HUES48 (cell line): Measurements from ENCODE around the gene MYCBP2.
"Not testable (repeated sequence)": the region's sequence is repeated elsewhere in the genome, so short reads cannot be mapped to it uniquely, and the experiment has no call there.

Source experiments
- H3K27ac ChIP-seq: one replicate; pipeline ENCODE4 v1.7.0; 2013; ENCODE audit warnings: low read depth, low read length, inconsistent platforms
- H3K27me3 ChIP-seq: 2 replicates; pipeline ENCODE4 v1.6.1; 2013; ENCODE audit warnings: mild to moderate bottlenecking, low read length; ENCODE audit not compliant: control insufficient read depth, insufficient read depth
- H3K36me3 ChIP-seq: 2 replicates; pipeline ENCODE4 v1.6.1; 2013; ENCODE audit warnings: low read length; ENCODE audit not compliant: control insufficient read depth, insufficient read depth
- H3K4me1 ChIP-seq: 2 replicates; pipeline ENCODE4 v1.6.1; 2013; ENCODE audit warnings: mild to moderate bottlenecking, low read length; ENCODE audit not compliant: control insufficient read depth, insufficient read depth
- H3K4me3 ChIP-seq: 2 replicates; pipeline ENCODE4 v1.5.1; 2013; ENCODE audit warnings: mild to moderate bottlenecking, low read depth, low read length
- H3K9ac ChIP-seq: 2 replicates; pipeline ENCODE4 v1.6.1; 2013; ENCODE audit warnings: mild to moderate bottlenecking, low read depth, low read length, moderate library complexity
- H3K9me3 ChIP-seq: 2 replicates; pipeline ENCODE4 v1.6.1; 2013; ENCODE audit warnings: low read length; ENCODE audit not compliant: control insufficient read depth, insufficient read depth

MYCBP2 gene

DNA sequence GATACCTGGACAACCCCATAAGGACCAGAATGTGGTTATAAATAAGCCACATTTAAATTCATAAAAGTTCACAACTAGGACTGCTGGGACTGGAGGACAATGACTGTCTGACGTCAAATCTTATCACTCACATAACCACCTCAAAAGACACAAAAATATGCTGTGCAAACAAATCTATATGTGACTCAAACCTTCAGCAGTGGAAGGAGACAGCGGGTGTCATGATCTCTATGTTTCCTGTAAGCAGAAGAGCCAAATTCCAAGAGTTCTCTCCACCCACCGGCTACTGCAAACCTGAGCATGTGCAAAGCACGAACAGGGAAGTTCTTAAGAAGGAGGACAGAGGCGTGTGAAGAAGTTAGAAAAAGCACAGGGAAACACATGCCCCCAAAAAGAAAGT lies 113.2 kb downstream of the MYCBP2 start:
- Histone ChIP-seq H3K9ac (no peak overlapping the region), H3K27me3 (no peaks in the 10 kb centered on the region), H3K9me3 (no peaks in the 10 kb centered on the region), H3K27ac (no peak overlapping the region), H3K36me3 (peaks cover 43% of the 10 kb centered on the region), H3K4me3 (no peak overlapping the region), H3K4me1 (no peaks in the 10 kb centered on the region)

- Histone ChIP-seq H3K4me3 (no peak overlapping the region), H3K27ac (peak overlapping the region; percentile 18), H3K9me3 (no peaks in the 10 kb centered on the region), H3K36me3 (peaks cover 17% of the 10 kb centered on the region), H3K27me3 (no peaks in the 10 kb centered on the region), H3K9ac (no peak overlapping the region), H3K4me1 (peaks cover 6% of the 10 kb centered on the region)
Measured at GRCh38 chr13:77207943-77208342, 119.0 kb downstream of the MYCBP2 start.

- H3K36me3 ChIP-seq = peaks cover 21% of the 10 kb centered on the region
- not testable (repeated sequence) for H3K27me3 ChIP-seq, H3K9me3 ChIP-seq, H3K27ac ChIP-seq, H3K4me3 ChIP-seq, H3K4me1 ChIP-seq, H3K9ac ChIP-seq
Measured at GRCh38 chr13:77198995-77199394, 127.9 kb downstream of the MYCBP2 start.

DNA sequence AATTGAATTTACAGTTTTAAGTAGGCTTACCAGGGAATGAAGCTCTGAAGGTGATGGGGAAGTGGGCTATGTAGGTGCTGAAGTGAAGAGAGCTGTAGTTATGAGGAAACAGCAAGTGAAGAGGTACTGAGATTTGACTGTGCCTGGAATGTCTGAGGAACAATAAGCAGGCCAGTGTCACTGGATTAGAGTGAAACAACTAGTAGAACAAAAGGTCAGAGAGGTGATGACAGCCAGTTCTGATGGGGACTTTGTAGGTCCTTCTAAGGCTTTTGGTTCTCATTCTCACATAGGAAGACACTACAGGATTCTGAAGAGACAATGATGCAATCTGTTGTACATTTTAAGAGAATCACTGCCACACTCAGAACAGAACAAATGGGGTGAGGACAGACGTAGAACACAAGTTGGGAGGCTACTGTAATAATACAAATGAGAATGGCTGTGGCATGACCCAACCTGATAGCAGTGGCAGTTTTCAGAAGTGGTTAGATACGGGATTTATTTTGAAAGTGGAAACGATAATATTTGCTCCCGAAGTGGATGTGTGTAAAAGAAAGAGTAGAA lies 130.8 kb downstream of the MYCBP2 start:
- H3K9ac ChIP-seq = no peak overlapping the region
- H3K27me3 ChIP-seq = no peaks in the 10 kb centered on the region
- no peak overlapping the region for H3K4me3 ChIP-seq
- peaks cover 32% of the 10 kb centered on the region for H3K36me3 ChIP-seq
- H3K27ac ChIP-seq = no peak overlapping the region
- no peaks in the 10 kb centered on the region for H3K4me1 ChIP-seq
- H3K9me3 ChIP-seq = no peaks in the 10 kb centered on the region; the same call in 1 of the 2 replicates

GRCh38 chr13:77190349-77190958 lies 136.4 kb downstream of the MYCBP2 start:
- Histone ChIP-seq H3K4me1 (no peaks in the 10 kb centered on the region), H3K36me3 (peaks cover 33% of the 10 kb centered on the region), H3K27ac (no peak overlapping the region), H3K9ac (no peak overlapping the region), H3K27me3 (no peaks in the 10 kb centered on the region), H3K9me3 (no peaks in the 10 kb centered on the region), H3K4me3 (no peak overlapping the region)

- Histone ChIP-seq H3K36me3 (peaks cover 44% of the 10 kb centered on the region), H3K9me3 (no peaks in the 10 kb centered on the region), H3K27me3 (no peaks in the 10 kb centered on the region), H3K27ac (no peak overlapping the region), H3K9ac (no peak overlapping the region), H3K4me3 (no peak overlapping the region), H3K4me1 (no peaks in the 10 kb centered on the region)
Measured at GRCh38 chr13:77185721-77186120, 141.2 kb downstream of the MYCBP2 start.

DNA sequence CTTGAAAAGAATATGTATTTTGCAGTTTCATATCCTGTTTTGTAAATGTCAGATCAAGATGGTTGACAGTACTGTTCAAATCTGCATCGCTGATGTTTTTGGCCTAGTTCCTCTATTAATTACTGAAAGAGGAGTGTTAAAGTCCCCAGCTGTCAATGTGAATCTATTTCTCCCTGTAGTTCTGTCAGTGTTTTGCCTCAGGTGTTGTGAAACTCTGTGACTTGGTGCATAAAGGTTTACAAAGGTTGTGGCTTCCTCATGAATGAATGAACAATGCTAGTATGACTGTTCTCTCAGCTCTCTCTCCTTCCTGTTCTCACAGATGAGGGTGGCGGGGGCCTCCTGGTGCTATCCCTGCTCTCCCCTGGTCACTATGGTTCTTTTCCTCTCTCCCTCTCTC lies 142.4 kb downstream of the MYCBP2 start:
- peaks cover 53% of the 10 kb centered on the region for H3K36me3 ChIP-seq

DNA sequence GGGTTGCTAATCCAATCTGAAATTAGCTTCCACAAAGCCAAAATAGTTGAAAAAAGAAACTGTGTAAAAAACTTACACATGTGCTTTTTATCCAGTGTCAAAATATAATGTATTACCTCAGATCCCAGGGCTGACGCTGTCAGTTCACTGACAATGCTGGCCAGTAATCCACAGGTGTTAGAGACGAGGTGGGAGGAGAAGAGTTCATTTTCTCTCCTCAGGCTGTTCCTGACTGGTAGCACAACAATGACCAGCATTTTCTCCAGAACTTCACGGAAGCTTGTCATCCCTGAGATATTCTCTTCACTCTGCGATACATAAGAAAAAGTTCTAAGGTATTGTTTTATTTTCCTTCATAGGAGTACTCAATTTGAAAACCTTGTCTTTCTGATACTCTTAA lies 146.9 kb downstream of the MYCBP2 start:
- Histone ChIP-seq H3K27me3 (no peaks in the 10 kb centered on the region), H3K9me3 (no peaks in the 10 kb centered on the region), H3K9ac (no peak overlapping the region), H3K27ac (no peak overlapping the region), H3K4me3 (no peak overlapping the region), H3K4me1 (no peaks in the 10 kb centered on the region), H3K36me3 (peaks cover 75% of the 10 kb centered on the region)

More for the DNA sequence above, 142.4 kb downstream of the MYCBP2 start:
- H3K27ac ChIP-seq = no peak overlapping the region
- H3K9ac ChIP-seq = no peak overlapping the region
- no peak overlapping the region for H3K4me3 ChIP-seq
- no peaks in the 10 kb centered on the region for H3K27me3 ChIP-seq
- H3K9me3 ChIP-seq = no peaks in the 10 kb centered on the region
- no peaks in the 10 kb centered on the region for H3K4me1 ChIP-seq

GRCh38 chr13:77177646-77178045 lies 149.2 kb downstream of the MYCBP2 start:
- no peaks in the 10 kb centered on the region for H3K4me1 ChIP-seq
- no peak overlapping the region for H3K9ac ChIP-seq
- H3K9me3 ChIP-seq = no peaks in the 10 kb centered on the region
- no peak overlapping the region for H3K4me3 ChIP-seq
- H3K27me3 ChIP-seq = no peaks in the 10 kb centered on the region
- no peak overlapping the region for H3K27ac ChIP-seq
- peaks cover 81% of the 10 kb centered on the region for H3K36me3 ChIP-seq

- no peak overlapping the region for H3K4me3 ChIP-seq
- peaks cover 77% of the 10 kb centered on the region for H3K36me3 ChIP-seq
- H3K9me3 ChIP-seq = no peaks in the 10 kb centered on the region
- no peaks in the 10 kb centered on the region for H3K4me1 ChIP-seq
- H3K27ac ChIP-seq = no peak overlapping the region
- no peaks in the 10 kb centered on the region for H3K27me3 ChIP-seq
- H3K9ac ChIP-seq = no peak overlapping the region
Measured at GRCh38 chr13:77176350-77176749, 150.5 kb downstream of the MYCBP2 start.

GRCh38 chr13:77172650-77173049 lies 154.2 kb downstream of the MYCBP2 start:
- Histone ChIP-seq H3K9me3 (no peaks in the 10 kb centered on the region), H3K27ac (no peak overlapping the region), H3K9ac (no peak overlapping the region), H3K4me1 (no peaks in the 10 kb centered on the region), H3K4me3 (no peak overlapping the region), H3K36me3 (peaks cover 62% of the 10 kb centered on the region), H3K27me3 (no peaks in the 10 kb centered on the region)
